Uterus (tissue), 2 donors: ENCODE measurements around the gene OR2T1.
"Not testable (repeated sequence)": the region's sequence is repeated elsewhere in the genome, so short reads cannot be mapped to it uniquely, and the experiment has no call there.

Source experiments
- CTCF ChIP-seq, 4 experiments: fragments of 200-600 bp in 2 of 4; fragments of 450-650 bp in 2 of 4; sonication (generic) in 2 of 4; IDR thresholded peaks; one replicate each; pipeline ENCODE4 v1.5.1; 2016 to 2019; ENCODE audit warnings: antibody characterized with exemption in 4 of 4, mild to moderate bottlenecking in 2 of 4, moderate library complexity in 1 of 4
- POLR2A ChIP-seq, 2 donors: fragments of 450-650 bp; IDR thresholded peaks; one replicate each; pipeline ENCODE4 v1.6.1; 2016; ENCODE audit warnings: antibody characterized with exemption in 2 of 2, mild to moderate bottlenecking in 1 of 2, moderate library complexity in 1 of 2

- not testable (repeated sequence) for TF ChIP-seq CTCF, POLR2A (IDR thresholded peaks at IDR 0.05)
These were observed 32.1 kb downstream of the OR2T1 start for GRCh38 chr1:248434913-248435312.
